Effector memory CD8-positive, alpha-beta T cell (primary cell): ENCODE data around the gene TFAP2B.

Experiments used
- ATAC-seq: fragments of 150-1000 bp; cut with Tn5 transposase; replicated peaks from 2 replicates; pipeline ENCODE4 v1.10.0; 2021; ENCODE audit warnings: mild to moderate bottlenecking, moderate library complexity
- DNase-seq, 3 experiments: peaks; one replicate each; pipeline ENCODE4 v3.0.0; 2021
- H3K27ac Mint-ChIP-seq, 2 donors: one replicate each; pipeline ENCODE4 v1.8.0; 2022; ENCODE audit warnings: mild to moderate bottlenecking in 2 of 2, mixed read lengths in 2 of 2, moderate library complexity in 2 of 2
- H3K27me3 Mint-ChIP-seq, 2 donors: one replicate each; pipeline ENCODE4 v1.8.0; 2022; ENCODE audit warnings: mixed read lengths in 2 of 2
- H3K36me3 Mint-ChIP-seq: one replicate; pipeline ENCODE4 v1.8.0; 2022; ENCODE audit warnings: mild to moderate bottlenecking, moderate library complexity, mixed read lengths; ENCODE audit not compliant: insufficient read depth
- H3K4me1 Mint-ChIP-seq, 2 donors: one replicate each; pipeline ENCODE4 v1.8.0; 2022; ENCODE audit warnings: low read depth in 2 of 2, mixed read lengths in 2 of 2
- H3K4me3 Mint-ChIP-seq, 2 donors: one replicate each; pipeline ENCODE4 v1.8.0; 2022; ENCODE audit warnings: mild to moderate bottlenecking in 2 of 2, mixed read lengths in 2 of 2, moderate library complexity in 2 of 2
- H3K9me3 Mint-ChIP-seq, 2 donors: one replicate each; pipeline ENCODE4 v1.8.0; 2022; ENCODE audit warnings: mixed read lengths in 2 of 2

The TFAP2B gene

GRCh38 chr6:50846144-50846851, 27.6 kb downstream of the TFAP2B start:
- peaks cover 48 to 90% of the 10 kb centered on the region in 2 donors for H3K27me3 Mint-ChIP-seq
- no peak overlapping the region for H3K4me3 Mint-ChIP-seq
- ATAC-seq (no peak), DNase-seq (no peak)
- H3K27ac Mint-ChIP-seq: no peak overlapping the region
- H3K4me1 Mint-ChIP-seq: peaks cover 0 to 2% of the 10 kb centered on the region in 2 donors
- H3K36me3 Mint-ChIP-seq: peaks cover 4% of the 10 kb centered on the region
- peaks cover 2 to 8% of the 10 kb centered on the region in 2 donors for H3K9me3 Mint-ChIP-seq

GRCh38 chr6:50846852-50847155, 28.1 kb downstream of the TFAP2B start:
- DNase-seq (no peak), ATAC-seq (no peak)
- Mint-ChIP-seq H3K36me3 (peaks cover 4% of the 10 kb centered on the region), H3K9me3 (peaks cover 2 to 8% of the 10 kb centered on the region in 2 donors), H3K4me1 (peaks cover 0 to 2% of the 10 kb centered on the region in 2 donors), H3K27ac (no peak overlapping the region), H3K4me3 (no peak overlapping the region), H3K27me3 (peaks cover 43 to 85% of the 10 kb centered on the region in 2 donors)

- no peak for DNase-seq
- Mint-ChIP-seq H3K36me3 (peaks cover 4% of the 10 kb centered on the region), H3K27ac (no peak overlapping the region), H3K4me1 (peaks cover 0 to 2% of the 10 kb centered on the region in 2 donors), H3K9me3 (peaks cover 2 to 8% of the 10 kb centered on the region in 2 donors), H3K27me3 (peaks cover 43 to 73% of the 10 kb centered on the region in 2 donors), H3K4me3 (no peak overlapping the region)
- ATAC-seq: no peak
These were observed 29.4 kb downstream of the TFAP2B start for GRCh38 chr6:50847890-50848594.

- ATAC-seq (no peak), DNase-seq (no peak)
- Mint-ChIP-seq H3K36me3 (peaks cover 4% of the 10 kb centered on the region), H3K27ac (no peak overlapping the region), H3K4me3 (no peak overlapping the region), H3K4me1 (peaks cover 0 to 2% of the 10 kb centered on the region in 2 donors), H3K27me3 (peaks cover 38 to 67% of the 10 kb centered on the region in 2 donors), H3K9me3 (peaks cover 2 to 8% of the 10 kb centered on the region in 2 donors)
These were observed 30.5 kb downstream of the TFAP2B start for GRCh38 chr6:50848989-50849795.

GRCh38 chr6:50849796-50850180, 31.1 kb downstream of the TFAP2B start:
- Mint-ChIP-seq H3K4me1 (peaks cover 0 to 2% of the 10 kb centered on the region in 2 donors), H3K4me3 (no peak overlapping the region), H3K36me3 (peaks cover 4% of the 10 kb centered on the region), H3K27me3 (peaks cover 32 to 61% of the 10 kb centered on the region in 2 donors), H3K27ac (no peak overlapping the region), H3K9me3 (peaks cover 2 to 8% of the 10 kb centered on the region in 2 donors)
- DNase-seq (no peak), ATAC-seq (no peak)

GRCh38 chr6:50850223-50851048, 31.8 kb downstream of the TFAP2B start:
- DNase-seq (no peak), ATAC-seq (no peak)
- Mint-ChIP-seq H3K36me3 (peaks cover 4% of the 10 kb centered on the region), H3K4me1 (peaks cover 0 to 2% of the 10 kb centered on the region in 2 donors), H3K4me3 (no peak overlapping the region), H3K9me3 (peaks cover 2 to 8% of the 10 kb centered on the region in 2 donors), H3K27ac (no peak overlapping the region), H3K27me3 (peaks cover 29 to 54% of the 10 kb centered on the region in 2 donors)

GRCh38 chr6:50851049-50851845, 32.6 kb downstream of the TFAP2B start:
- DNase-seq (no peak), ATAC-seq (no peak)
- peaks cover 4% of the 10 kb centered on the region for H3K36me3 Mint-ChIP-seq
- no peaks in the 10 kb centered on the region for H3K4me1 Mint-ChIP-seq
- H3K4me3 Mint-ChIP-seq: no peak overlapping the region
- H3K27me3 Mint-ChIP-seq: peaks cover 26 to 46% of the 10 kb centered on the region in 2 donors
- peaks cover 2 to 8% of the 10 kb centered on the region in 2 donors for H3K9me3 Mint-ChIP-seq
- no peak overlapping the region for H3K27ac Mint-ChIP-seq

GRCh38 chr6:50853939-50854338, 35.3 kb downstream of the TFAP2B start:
- H3K27ac Mint-ChIP-seq: no peak overlapping the region
- no peak for DNase-seq
- no peak for ATAC-seq
- H3K4me1 Mint-ChIP-seq: no peaks in the 10 kb centered on the region
- H3K36me3 Mint-ChIP-seq: no peaks in the 10 kb centered on the region
- H3K4me3 Mint-ChIP-seq: no peak overlapping the region
- peaks cover 5 to 21% of the 10 kb centered on the region in 2 donors for H3K27me3 Mint-ChIP-seq
- H3K9me3 Mint-ChIP-seq: no peaks in the 10 kb centered on the region

- Mint-ChIP-seq H3K36me3 (no peaks in the 10 kb centered on the region), H3K27ac (no peak overlapping the region), H3K4me1 (no peaks in the 10 kb centered on the region), H3K9me3 (peaks cover 0 to 3% of the 10 kb centered on the region in 2 donors), H3K4me3 (no peak overlapping the region), H3K27me3 (no peaks in the 10 kb centered on the region)
- DNase-seq (no peak), ATAC-seq (no peak)
These were observed 43.0 kb downstream of the TFAP2B start for GRCh38 chr6:50861692-50862091.

- Mint-ChIP-seq H3K4me3 (no peak overlapping the region), H3K4me1 (no peaks in the 10 kb centered on the region), H3K9me3 (peaks cover 0 to 3% of the 10 kb centered on the region in 2 donors), H3K36me3 (no peaks in the 10 kb centered on the region), H3K27me3 (no peaks in the 10 kb centered on the region), H3K27ac (no peak overlapping the region)
- no peak for DNase-seq
- ATAC-seq: no peak
These were observed 43.5 kb downstream of the TFAP2B start for GRCh38 chr6:50862176-50862575.

GRCh38 chr6:50864601-50865000, 45.9 kb downstream of the TFAP2B start:
- Mint-ChIP-seq H3K9me3 (peaks cover 0 to 3% of the 10 kb centered on the region in 2 donors), H3K36me3 (no peaks in the 10 kb centered on the region), H3K4me1 (no peaks in the 10 kb centered on the region), H3K27ac (no peak overlapping the region), H3K4me3 (no peak overlapping the region), H3K27me3 (no peaks in the 10 kb centered on the region)
- ATAC-seq (no peak), DNase-seq (no peak)

GRCh38 chr6:50868466-50868865, 49.8 kb downstream of the TFAP2B start:
- no peak for ATAC-seq
- no peak overlapping the region for H3K27ac Mint-ChIP-seq
- H3K4me1 Mint-ChIP-seq: no peaks in the 10 kb centered on the region
- H3K4me3 Mint-ChIP-seq: no peak overlapping the region
- no peak for DNase-seq
- no peaks in the 10 kb centered on the region for H3K36me3 Mint-ChIP-seq
- H3K27me3 Mint-ChIP-seq: no peaks in the 10 kb centered on the region
- H3K9me3 Mint-ChIP-seq: no peaks in the 10 kb centered on the region
